ENCODE results near the gene PARVG.
A peak's percentile ranks its signal among the peaks of the same experiment; 100 is the strongest.

PARVG gene

DNA sequence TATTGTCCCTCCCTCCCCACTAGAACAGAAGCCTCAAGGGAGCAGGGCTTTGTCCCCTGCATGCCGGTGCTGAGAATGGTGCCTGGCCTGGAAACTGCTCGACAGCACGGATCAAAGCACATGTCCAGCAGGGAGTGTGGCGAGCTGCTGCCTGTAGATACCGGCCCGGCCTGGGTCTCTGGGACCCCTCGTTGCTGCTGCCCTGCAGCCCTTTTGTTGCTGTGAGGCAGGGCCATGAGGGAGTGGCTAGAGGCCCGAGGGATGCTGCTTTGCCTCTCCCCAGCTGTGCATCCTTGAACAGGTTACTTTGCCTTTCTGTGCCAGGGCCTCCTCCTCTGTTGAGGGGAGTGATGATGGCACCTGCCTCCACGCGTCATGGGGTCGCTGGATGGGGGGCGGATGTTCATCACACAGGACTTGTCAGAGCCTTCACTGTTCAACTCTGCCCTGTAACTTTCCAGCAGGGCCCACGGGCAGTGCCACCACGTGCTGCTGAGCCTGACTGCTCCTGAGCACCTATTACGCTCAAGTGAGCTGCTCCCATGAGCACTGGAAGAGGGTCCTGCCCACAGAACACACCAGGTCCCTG is 15.3 kb upstream of the PARVG start:
- Histone ChIP-seq H3K27me3 (ENCODE audit: insufficient read depth, low read length) (no peaks in the 10 kb centered on the region), H3K9ac (ENCODE audit: low read depth, low read length) (no peak overlapping the region), H3K4me1 (ENCODE audit: insufficient read depth, low read length) (no peaks in the 10 kb centered on the region), H3K27ac (ENCODE audit: low read depth, low read length) (no peak overlapping the region), H3K4me3 (ENCODE audit: low read length) (no peak overlapping the region), H3K9me3 (ENCODE audit: insufficient read depth, low read depth, low read length) (no peaks in the 10 kb centered on the region), H3K36me3 (ENCODE audit: insufficient read depth, low read length) (no peaks in the 10 kb centered on the region)
- WGBS: 93% methylated on average over 15 of the region's 15 CpGs

DNA sequence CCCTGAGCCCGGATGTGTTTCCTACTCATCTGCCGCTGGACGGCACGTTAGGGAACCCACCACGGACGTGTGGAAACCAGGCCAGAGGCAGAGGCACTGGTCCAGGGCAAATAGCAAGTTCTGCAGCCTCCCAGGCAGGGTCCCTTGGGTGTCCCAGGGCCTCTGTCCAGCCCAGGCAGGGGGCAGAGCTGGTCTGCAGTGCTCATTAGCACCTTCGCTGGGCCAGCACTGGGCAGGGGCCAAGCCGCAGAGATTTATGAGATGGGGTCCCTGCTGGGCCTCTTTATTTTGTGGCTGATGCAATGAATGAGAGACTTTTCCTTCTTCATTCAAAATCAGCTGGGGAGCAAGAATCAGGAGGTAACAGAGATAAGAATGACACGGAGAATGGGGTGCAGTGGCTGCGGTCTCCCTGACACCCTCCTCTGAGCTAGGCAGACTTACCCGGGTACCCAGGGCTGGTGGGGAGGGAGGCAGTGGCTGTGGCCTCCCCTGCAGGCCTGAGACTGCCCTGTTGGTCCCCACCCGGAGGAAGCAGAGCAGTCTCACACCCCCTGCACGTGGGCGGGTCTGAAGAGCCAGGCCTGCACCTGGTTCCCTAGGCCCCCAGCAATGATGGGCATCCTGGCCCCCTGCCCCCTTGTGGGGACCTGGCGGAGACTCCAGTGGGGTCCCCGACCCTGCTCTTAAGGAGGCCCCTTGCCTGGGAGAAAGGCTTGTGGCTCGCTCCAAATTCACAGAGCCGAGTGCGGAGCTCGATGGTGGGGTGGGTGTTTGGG is 14.0 kb upstream of the PARVG start:
- Histone ChIP-seq H3K27me3 (ENCODE audit: insufficient read depth, low read length) (no peaks in the 10 kb centered on the region), H3K9me3 (ENCODE audit: insufficient read depth, low read depth, low read length) (no peaks in the 10 kb centered on the region), H3K36me3 (ENCODE audit: insufficient read depth, low read length) (no peaks in the 10 kb centered on the region), H3K27ac (ENCODE audit: low read depth, low read length) (no peak overlapping the region), H3K9ac (ENCODE audit: low read depth, low read length) (no peak overlapping the region), H3K4me3 (ENCODE audit: low read length) (no peak overlapping the region), H3K4me1 (ENCODE audit: insufficient read depth, low read length) (no peaks in the 10 kb centered on the region)
- 91% methylated on average over 20 of the region's 20 CpGs for WGBS

DNA sequence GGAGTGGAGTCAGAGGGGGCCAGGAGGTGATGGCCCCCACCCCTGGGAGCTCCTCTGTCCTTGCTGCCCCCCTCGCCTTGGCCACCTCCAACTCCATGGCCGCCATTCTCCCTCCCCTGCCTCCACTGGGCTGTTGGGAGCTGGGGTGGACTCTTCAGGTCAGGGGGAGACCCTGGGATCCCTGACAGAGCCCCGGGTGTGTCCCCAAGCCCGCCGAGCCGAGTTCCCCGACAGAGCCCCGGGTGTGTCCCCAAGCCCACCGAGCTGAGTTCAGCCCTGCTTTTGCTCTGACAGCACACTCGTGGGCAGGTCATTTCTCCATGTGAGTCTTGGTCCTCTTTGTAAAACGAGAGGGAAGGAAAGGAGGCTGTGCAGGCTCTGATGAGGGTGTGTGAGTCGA is 13.2 kb upstream of the PARVG start:
- H3K36me3 ChIP-seq (ENCODE audit: insufficient read depth, low read length): no peaks in the 10 kb centered on the region
- H3K27ac ChIP-seq (ENCODE audit: low read depth, low read length): no peak overlapping the region
- H3K9me3 ChIP-seq (ENCODE audit: insufficient read depth, low read depth, low read length): no peaks in the 10 kb centered on the region
- H3K9ac ChIP-seq (ENCODE audit: low read depth, low read length): no peak overlapping the region
- H3K4me3 ChIP-seq (ENCODE audit: low read length): no peak overlapping the region
- no peaks in the 10 kb centered on the region for H3K27me3 ChIP-seq (ENCODE audit: insufficient read depth, low read length)
- peaks cover 7% of the 10 kb centered on the region for H3K4me1 ChIP-seq (ENCODE audit: insufficient read depth, low read length)
- WGBS: 91% methylated on average over 11 of the region's 12 CpGs

DNA sequence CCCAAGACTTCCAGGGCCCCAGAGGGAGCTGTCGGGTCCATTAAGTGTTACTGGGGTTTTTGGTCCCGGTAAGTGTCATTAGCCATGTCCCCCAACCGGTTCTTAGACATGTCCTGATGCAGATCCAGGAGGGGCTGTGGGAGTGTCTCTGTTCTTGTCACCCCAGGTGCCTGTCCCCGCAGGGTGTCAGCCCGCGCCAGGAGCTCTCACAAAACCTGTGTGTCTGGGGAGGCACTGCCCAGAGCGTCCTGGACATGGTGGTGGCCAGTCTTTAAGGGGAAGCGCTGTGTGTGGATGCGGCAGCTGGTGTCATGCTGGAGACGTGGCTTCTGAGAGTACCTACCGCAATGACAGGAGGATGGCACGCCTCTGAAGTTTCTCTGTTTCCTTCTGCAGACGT is 12.5 kb upstream of the PARVG start:
- no peak overlapping the region for H3K4me3 ChIP-seq (ENCODE audit: low read length)
- H3K9ac ChIP-seq (ENCODE audit: low read depth, low read length): no peak overlapping the region
- H3K27ac ChIP-seq (ENCODE audit: low read depth, low read length): no peak overlapping the region
- H3K36me3 ChIP-seq (ENCODE audit: insufficient read depth, low read length): no peaks in the 10 kb centered on the region
- peaks cover 14% of the 10 kb centered on the region for H3K4me1 ChIP-seq (ENCODE audit: insufficient read depth, low read length)
- no peaks in the 10 kb centered on the region for H3K27me3 ChIP-seq (ENCODE audit: insufficient read depth, low read length)
- WGBS: 90% methylated on average over 13 of the region's 13 CpGs
- H3K9me3 ChIP-seq (ENCODE audit: insufficient read depth, low read depth, low read length): no peaks in the 10 kb centered on the region

DNA sequence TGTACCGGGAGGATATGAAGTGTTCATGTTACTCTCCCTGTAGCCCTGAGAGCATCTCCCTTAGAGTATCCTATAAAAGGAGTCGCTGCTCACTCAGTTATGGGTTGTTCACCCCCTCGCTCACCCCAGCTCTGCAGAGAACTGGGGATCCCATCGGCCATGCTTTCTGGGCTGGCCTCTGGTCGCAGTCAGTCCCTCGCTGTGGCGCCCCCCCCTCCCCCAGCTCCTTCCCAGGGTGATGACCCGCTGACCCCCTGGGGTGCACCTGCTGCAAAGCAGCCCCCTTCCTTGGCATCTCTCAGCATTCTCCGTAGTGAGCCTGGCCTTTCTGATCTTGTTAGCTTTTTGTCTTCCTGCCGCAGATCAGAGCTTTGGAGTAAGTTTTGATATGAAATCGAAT is 10.3 kb upstream of the PARVG start:
- 79% methylated on average over 11 of the region's 11 CpGs for WGBS
- Histone ChIP-seq H3K4me1 (ENCODE audit: insufficient read depth, low read length) (peaks cover 15% of the 10 kb centered on the region), H3K4me3 (ENCODE audit: low read length) (no peak overlapping the region), H3K9me3 (ENCODE audit: insufficient read depth, low read depth, low read length) (no peaks in the 10 kb centered on the region), H3K36me3 (ENCODE audit: insufficient read depth, low read length) (no peaks in the 10 kb centered on the region), H3K27ac (ENCODE audit: low read depth, low read length) (no peak overlapping the region), H3K27me3 (ENCODE audit: insufficient read depth, low read length) (no peaks in the 10 kb centered on the region), H3K9ac (ENCODE audit: low read depth, low read length) (no peak overlapping the region)

DNA sequence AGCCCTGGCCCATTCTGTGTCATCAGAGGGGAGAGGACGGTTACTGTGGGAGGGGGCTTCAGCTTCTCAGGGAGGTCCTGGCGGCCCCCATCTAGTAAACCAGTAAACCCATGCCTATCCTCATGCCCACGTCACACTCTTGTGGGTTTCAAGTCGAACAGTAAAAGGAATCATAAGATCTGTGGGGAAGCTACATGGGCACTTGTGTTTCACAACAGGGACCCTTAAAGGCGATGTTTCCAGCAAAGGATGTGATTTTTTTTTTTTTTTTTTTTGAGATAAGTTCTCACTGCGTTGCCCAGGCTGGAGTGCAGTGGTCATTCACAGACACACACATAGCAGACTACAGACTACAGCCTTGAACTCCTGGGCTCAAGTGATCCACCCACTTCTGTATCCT is 9.2 kb upstream of the PARVG start:
- H3K9me3 ChIP-seq (ENCODE audit: insufficient read depth, low read depth, low read length): no peaks in the 10 kb centered on the region
- no peaks in the 10 kb centered on the region for H3K36me3 ChIP-seq (ENCODE audit: insufficient read depth, low read length)
- H3K9ac ChIP-seq (ENCODE audit: low read depth, low read length): no peak overlapping the region
- 93% methylated on average over 6 of the region's 6 CpGs for WGBS
- H3K4me3 ChIP-seq (ENCODE audit: low read length): no peak overlapping the region
- no peak overlapping the region for H3K27ac ChIP-seq (ENCODE audit: low read depth, low read length)
- no peaks in the 10 kb centered on the region for H3K27me3 ChIP-seq (ENCODE audit: insufficient read depth, low read length)
- peaks cover 15% of the 10 kb centered on the region for H3K4me1 ChIP-seq (ENCODE audit: insufficient read depth, low read length)

DNA sequence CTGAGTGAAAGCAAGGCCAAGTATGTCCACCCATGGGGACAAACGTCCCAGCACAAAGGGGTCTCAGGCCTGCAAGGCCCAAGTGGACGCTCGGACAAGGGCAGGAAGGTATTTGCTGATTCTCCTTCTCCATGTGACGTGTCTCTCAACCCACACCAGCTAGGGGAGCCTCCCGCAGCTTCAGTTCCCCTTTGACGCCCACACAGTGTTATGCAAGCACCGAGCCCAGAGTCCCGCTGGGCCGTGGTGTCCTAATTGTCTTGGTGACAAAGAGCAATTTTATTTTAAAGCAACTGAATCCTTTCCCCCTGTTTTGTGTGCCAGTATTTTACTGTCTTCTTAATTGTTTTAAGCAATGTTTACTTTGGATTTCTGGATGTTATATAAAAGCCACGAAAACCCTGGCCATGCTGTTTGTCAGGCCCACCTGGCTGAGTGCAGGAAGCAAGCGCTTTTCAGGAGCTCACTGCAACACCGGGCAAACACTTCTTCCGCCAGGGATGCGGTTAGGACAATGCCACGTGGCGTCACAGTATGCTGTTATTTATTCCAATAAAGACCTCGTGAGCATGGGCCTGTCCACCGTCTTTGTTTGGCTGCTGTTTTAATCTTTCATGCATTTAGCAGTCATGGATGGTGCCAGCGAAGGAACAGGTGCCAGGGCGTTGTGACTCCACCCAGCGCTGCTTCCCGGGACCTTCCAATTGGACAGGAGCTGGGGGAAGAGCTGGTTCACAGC is 8.2 kb upstream of the PARVG start:
- 62% methylated on average over 22 of the region's 22 CpGs for WGBS
- Histone ChIP-seq H3K9ac (ENCODE audit: low read depth, low read length) (peak overlapping the region; percentile 9; the same call in 1 of the 2 replicates), H3K27ac (ENCODE audit: low read depth, low read length) (peak overlapping the region; percentile 70; the same call in 1 of the 2 replicates), H3K36me3 (ENCODE audit: insufficient read depth, low read length) (no peaks in the 10 kb centered on the region), H3K4me1 (ENCODE audit: insufficient read depth, low read length) (peaks cover 15% of the 10 kb centered on the region), H3K4me3 (ENCODE audit: low read length) (no peak overlapping the region), H3K9me3 (ENCODE audit: insufficient read depth, low read depth, low read length) (no peaks in the 10 kb centered on the region), H3K27me3 (ENCODE audit: insufficient read depth, low read length) (no peaks in the 10 kb centered on the region)

DNA sequence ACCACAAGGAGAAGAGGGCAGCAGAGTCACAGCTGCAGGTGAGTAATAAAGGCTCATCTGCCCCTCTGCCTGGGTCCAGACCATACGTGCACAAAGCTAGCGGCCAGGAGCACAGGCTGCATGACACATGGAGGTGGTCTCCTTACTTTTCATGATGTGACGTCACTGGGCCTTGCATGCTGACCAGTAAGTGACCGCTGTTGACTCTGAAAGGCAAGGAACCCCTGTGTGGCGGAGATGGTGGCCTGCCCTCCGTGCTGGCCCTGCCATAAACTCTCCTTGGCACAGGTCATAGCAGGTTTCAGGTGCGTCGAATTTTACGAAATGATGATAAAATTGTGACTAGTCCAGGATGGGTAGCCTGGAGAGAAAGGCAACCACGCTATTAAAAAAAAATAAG is 7.6 kb upstream of the PARVG start:
- Histone ChIP-seq H3K9ac (ENCODE audit: low read depth, low read length) (no peak overlapping the region), H3K4me3 (ENCODE audit: low read length) (no peak overlapping the region), H3K9me3 (ENCODE audit: insufficient read depth, low read depth, low read length) (no peaks in the 10 kb centered on the region), H3K27ac (ENCODE audit: low read depth, low read length) (peak overlapping the region; percentile 70; the same call in 1 of the 2 replicates), H3K36me3 (ENCODE audit: insufficient read depth, low read length) (no peaks in the 10 kb centered on the region), H3K27me3 (ENCODE audit: insufficient read depth, low read length) (no peaks in the 10 kb centered on the region), H3K4me1 (ENCODE audit: insufficient read depth, low read length) (peaks cover 15% of the 10 kb centered on the region)
- WGBS: 94% methylated on average over 10 of the region's 10 CpGs

DNA sequence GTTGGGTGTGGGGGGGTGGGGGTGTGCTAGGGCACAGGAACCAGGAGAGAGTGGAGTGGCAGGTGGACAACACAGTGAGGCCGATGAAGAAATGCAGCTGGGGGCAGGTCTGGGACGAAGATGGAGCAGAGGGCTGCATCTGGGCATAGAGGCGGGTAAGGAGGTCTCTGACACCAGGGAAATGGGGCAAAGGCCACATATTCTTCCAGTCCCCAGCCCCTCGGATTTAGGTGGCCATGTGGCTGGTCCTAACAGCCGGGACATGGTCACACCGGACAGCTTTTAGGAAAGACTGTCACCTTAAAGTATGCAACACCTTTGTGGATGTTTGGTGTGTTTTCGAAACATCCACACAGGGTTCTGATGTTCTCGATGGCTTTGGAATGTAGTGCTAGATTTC is 5.0 kb upstream of the PARVG start:
- H3K4me1 ChIP-seq (ENCODE audit: insufficient read depth, low read length): peaks cover 26% of the 10 kb centered on the region
- WGBS: 83% methylated on average over 7 of the region's 8 CpGs
- H3K36me3 ChIP-seq (ENCODE audit: insufficient read depth, low read length): no peaks in the 10 kb centered on the region
- no peak overlapping the region for H3K4me3 ChIP-seq (ENCODE audit: low read length)
- no peaks in the 10 kb centered on the region for H3K9me3 ChIP-seq (ENCODE audit: insufficient read depth, low read depth, low read length)
- no peaks in the 10 kb centered on the region for H3K27me3 ChIP-seq (ENCODE audit: insufficient read depth, low read length)
- H3K27ac ChIP-seq (ENCODE audit: low read depth, low read length): no peak overlapping the region
- no peak overlapping the region for H3K9ac ChIP-seq (ENCODE audit: low read depth, low read length)

DNA sequence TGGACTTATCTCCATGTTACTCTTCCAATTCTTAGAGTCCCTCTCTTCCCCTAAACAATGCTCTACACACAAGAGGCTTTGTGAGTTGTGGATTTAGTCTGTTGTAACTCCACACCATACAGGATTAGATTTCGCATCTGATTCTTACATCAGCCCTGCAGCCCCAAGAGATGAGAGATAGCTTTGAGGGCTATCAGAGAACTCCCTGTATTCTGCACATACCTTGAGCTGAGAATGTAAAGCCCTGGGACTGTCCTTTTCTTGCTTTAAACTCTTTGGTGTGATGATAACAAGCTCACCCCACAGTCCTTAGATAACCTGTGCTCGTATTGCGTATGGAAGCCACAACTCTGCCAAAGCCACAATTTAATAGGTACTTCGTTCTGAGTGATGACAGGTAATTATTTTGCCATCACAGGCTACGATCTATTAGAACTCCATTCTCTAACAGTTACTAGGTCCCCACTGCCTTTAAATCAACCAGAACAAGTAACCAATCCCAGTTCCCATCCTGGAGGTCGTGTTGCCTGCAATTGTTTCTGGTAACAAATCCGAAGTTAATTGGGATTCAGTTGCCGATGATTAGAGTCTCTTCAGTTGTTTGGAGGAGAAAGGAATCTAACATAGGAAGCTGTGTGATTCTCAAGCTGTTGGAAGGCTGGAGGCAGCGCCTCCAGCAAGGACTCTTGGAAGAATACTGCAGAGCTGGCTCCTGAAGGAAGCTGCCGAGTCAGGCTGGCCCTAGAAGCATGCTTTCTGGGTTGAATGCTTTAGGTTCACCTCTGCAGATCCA is 1.3 kb upstream of the PARVG start:
- H3K4me3 ChIP-seq (ENCODE audit: low read length): no peak overlapping the region
- no peaks in the 10 kb centered on the region for H3K9me3 ChIP-seq (ENCODE audit: insufficient read depth, low read depth, low read length)
- no peaks in the 10 kb centered on the region for H3K36me3 ChIP-seq (ENCODE audit: insufficient read depth, low read length)
- H3K4me1 ChIP-seq (ENCODE audit: insufficient read depth, low read length): peaks cover 11% of the 10 kb centered on the region
- no peak overlapping the region for H3K27ac ChIP-seq (ENCODE audit: low read depth, low read length)
- 82% methylated on average over 10 of the region's 10 CpGs for WGBS
- no peaks in the 10 kb centered on the region for H3K27me3 ChIP-seq (ENCODE audit: insufficient read depth, low read length)
- H3K9ac ChIP-seq (ENCODE audit: low read depth, low read length): no peak overlapping the region
